ENCODE data around the gene STAT5A. TPM values are rescaled to one million over a fixed set of nuclear protein-coding genes. Genes with fewer than 3 reads are reported as not detected.

The STAT5A gene
- total and polyA plus RNA-seq, 2 experiments from 2014 or later: 2.3 to 18.1 TPM

GRCh38 chr17:42305543-42306384, 17.5 kb downstream of the STAT5A start (continued):
- TF ChIP-seq JUNB (IDR thresholded peaks at IDR 0.05; ENCODE audit: unreplicated experiment) (no peak), ETS1 (IDR thresholded peaks at IDR 0.05) (no peak)

GRCh38 chr17:42306385-42306667, 18.0 kb downstream of the STAT5A start:
- no peak overlapping the region for H3K4me2 ChIP-seq
- H2AFZ ChIP-seq: no peak overlapping the region
- H3F3A ChIP-seq (replicated peaks; ENCODE audit: low read depth): no peaks in the 10 kb centered on the region; the same call in 1 of the 2 replicates
- no peak overlapping the region for H3K4me3 Mint-ChIP-seq
- H4K20me1 ChIP-seq (replicated peaks; ENCODE audit: insufficient read depth): no peaks in the 10 kb centered on the region
- DNase-seq (ENCODE audit: low spot score): no peak
- H3K27me3 Mint-ChIP-seq (ENCODE audit: insufficient read depth, low read depth, poor library complexity): peaks cover 30% of the 10 kb centered on the region
- peaks cover 8% of the 10 kb centered on the region for H3K4me1 ChIP-seq (ENCODE audit: insufficient read depth)
- H3K27ac ChIP-seq (ENCODE audit: low read depth): no peak overlapping the region
- H3K27ac Mint-ChIP-seq: no peak overlapping the region
- H3K36me3 ChIP-seq (ENCODE audit: insufficient read depth): no peaks in the 10 kb centered on the region
- no peaks in the 10 kb centered on the region for H3K27me3 ChIP-seq (ENCODE audit: insufficient read depth)
- H3K4me3 ChIP-seq: no peak overlapping the region
- ATAC-seq: no peak
- no peaks in the 10 kb centered on the region for H3K79me2 ChIP-seq (replicated peaks; ENCODE audit: insufficient read depth)
- H3K4me1 Mint-ChIP-seq: peaks cover 20% of the 10 kb centered on the region
- H3K9me2 ChIP-seq (ENCODE audit: insufficient read depth): no peaks in the 10 kb centered on the region
- no peaks in the 10 kb centered on the region for H3K9me3 Mint-ChIP-seq
- H3K36me3 Mint-ChIP-seq (ENCODE audit: low read depth): no peaks in the 10 kb centered on the region; the same call in 1 of the 3 replicates
- TF ChIP-seq ETS1 (IDR thresholded peaks at IDR 0.05): no peak
- TF ChIP-seq EZH2phosphoT487 (IDR thresholded peaks at IDR 0.05; ENCODE audit: unreplicated experiment): no peak
- TF ChIP-seq ZNF331 (CRISPR knock-in tag; IDR thresholded peaks at IDR 0.05; ENCODE audit: low read depth): no peak
- no peak for TF ChIP-seq REST (IDR thresholded peaks at IDR 0.05; ENCODE audit: unreplicated experiment)
- no peak for TF ChIP-seq JUNB (IDR thresholded peaks at IDR 0.05; ENCODE audit: unreplicated experiment)
- no peak for TF ChIP-seq POLR2AphosphoS5 (IDR thresholded peaks at IDR 0.05; ENCODE audit: low read depth)
- no peak for TF ChIP-seq EZH2 (IDR thresholded peaks at IDR 0.05; ENCODE audit: low read depth, unreplicated experiment)
- TF ChIP-seq NANOG (IDR thresholded peaks at IDR 0.05; ENCODE audit: borderline replicate concordance): no peak
- no peak for TF ChIP-seq CREB1 (CRISPR knock-in tag; IDR thresholded peaks at IDR 0.05; ENCODE audit: low read depth)
- no peak for TF ChIP-seq STAT1 (IDR thresholded peaks at IDR 0.05; ENCODE audit: unreplicated experiment)
- no peak for TF ChIP-seq CTCF (conservative IDR thresholded peaks at IDR 0.05; ENCODE audit: low read depth in 2 of 2)
- TF ChIP-seq ZNF114 (CRISPR knock-in tag; IDR thresholded peaks at IDR 0.05): no peak

Data from GM23338 (cell line).